Kidney epithelial cell (primary cell): ENCODE data around the gene GAK. TPM values are rescaled to one million over a fixed set of nuclear protein-coding genes. Genes with fewer than 3 reads are reported as not detected.

Experiments
- DNase-seq: peaks from one replicate; pipeline ENCODE4 v3.0.0-alpha.2; 2010; ENCODE audit warnings: low read depth
- H3K27me3 ChIP-seq: 2 replicates; pipeline ENCODE4 v1.6.0; 2011; ENCODE audit warnings: low read length; ENCODE audit not compliant: control insufficient read depth, insufficient read depth
- H3K36me3 ChIP-seq: 2 replicates; pipeline ENCODE4 v1.5.1; 2011; ENCODE audit warnings: low read length; ENCODE audit not compliant: control insufficient read depth, insufficient read depth
- H3K4me3 ChIP-seq: 2 replicates; pipeline ENCODE4 v1.5.1; 2011; ENCODE audit warnings: low read depth, mild to moderate bottlenecking, control low read depth, low read length
- total RNA-seq: library from RNA; depleted of rRNA; stranded (reverse); fragments of >200 nt; gene quantifications from 2 replicates; pipeline ENCODE4 v1.2.3, GENCODE V29; 2015
- TF ChIP-seq, protein P1 (sequence below): IDR thresholded peaks from 2 replicates; pipeline ENCODE4 v1.5.1; 2011; ENCODE audit warnings: mild to moderate bottlenecking, moderate library complexity, low read length, control low read depth, inconsistent platforms; ENCODE audit not compliant: insufficient read depth, poor library complexity, severe bottlenecking

The GAK gene
- total RNA-seq, 1 donor from 2014 or later: 131 TPM

GRCh38 chr4:950136-951020 lies 18.3 kb upstream of the GAK start:
- H3K4me3 ChIP-seq: no peak overlapping the region
- H3K36me3 ChIP-seq: no peaks in the 10 kb centered on the region
- peaks cover 20% of the 10 kb centered on the region for H3K27me3 ChIP-seq
- DNase-seq: no peak
- TF ChIP-seq, protein P1, sequence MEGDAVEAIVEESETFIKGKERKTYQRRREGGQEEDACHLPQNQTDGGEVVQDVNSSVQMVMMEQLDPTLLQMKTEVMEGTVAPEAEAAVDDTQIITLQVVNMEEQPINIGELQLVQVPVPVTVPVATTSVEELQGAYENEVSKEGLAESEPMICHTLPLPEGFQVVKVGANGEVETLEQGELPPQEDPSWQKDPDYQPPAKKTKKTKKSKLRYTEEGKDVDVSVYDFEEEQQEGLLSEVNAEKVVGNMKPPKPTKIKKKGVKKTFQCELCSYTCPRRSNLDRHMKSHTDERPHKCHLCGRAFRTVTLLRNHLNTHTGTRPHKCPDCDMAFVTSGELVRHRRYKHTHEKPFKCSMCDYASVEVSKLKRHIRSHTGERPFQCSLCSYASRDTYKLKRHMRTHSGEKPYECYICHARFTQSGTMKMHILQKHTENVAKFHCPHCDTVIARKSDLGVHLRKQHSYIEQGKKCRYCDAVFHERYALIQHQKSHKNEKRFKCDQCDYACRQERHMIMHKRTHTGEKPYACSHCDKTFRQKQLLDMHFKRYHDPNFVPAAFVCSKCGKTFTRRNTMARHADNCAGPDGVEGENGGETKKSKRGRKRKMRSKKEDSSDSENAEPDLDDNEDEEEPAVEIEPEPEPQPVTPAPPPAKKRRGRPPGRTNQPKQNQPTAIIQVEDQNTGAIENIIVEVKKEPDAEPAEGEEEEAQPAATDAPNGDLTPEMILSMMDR: no peak

- Histone ChIP-seq H3K27me3 (peaks cover 26% of the 10 kb centered on the region), H3K36me3 (no peaks in the 10 kb centered on the region), H3K4me3 (no peak overlapping the region)
- no peak for DNase-seq
- TF ChIP-seq, protein P1: no peak
These were observed 17.5 kb upstream of the GAK start for GRCh38 chr4:949656-950055.

DNA sequence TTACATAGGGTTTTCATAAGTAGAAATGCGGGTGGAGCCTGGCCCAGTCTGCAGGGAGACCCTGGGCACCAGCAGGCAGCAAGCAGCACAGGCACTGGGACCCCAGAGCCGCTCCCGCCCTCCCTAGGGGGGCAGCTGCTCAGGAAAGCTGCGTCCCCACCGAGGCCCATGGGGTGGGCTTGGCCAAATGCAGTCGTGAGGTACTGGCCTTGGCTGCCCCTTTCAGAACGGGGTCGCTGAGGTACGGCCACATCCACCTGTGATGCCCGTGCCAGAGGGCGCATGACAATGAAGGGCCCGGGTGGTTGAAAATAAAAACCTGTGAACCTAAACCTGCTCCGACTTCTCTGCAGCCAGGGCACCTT lies 16.8 kb upstream of the GAK start:
- Histone ChIP-seq H3K27me3 (peaks cover 26% of the 10 kb centered on the region), H3K36me3 (no peaks in the 10 kb centered on the region), H3K4me3 (no peak overlapping the region)
- TF ChIP-seq, protein P1: no peak
- no peak for DNase-seq

- Histone ChIP-seq H3K36me3 (no peaks in the 10 kb centered on the region), H3K27me3 (peaks cover 26% of the 10 kb centered on the region), H3K4me3 (no peak overlapping the region)
- DNase-seq: no peak
- TF ChIP-seq, protein P1: no peak
These were observed 16.2 kb upstream of the GAK start for GRCh38 chr4:948101-948935.

DNA sequence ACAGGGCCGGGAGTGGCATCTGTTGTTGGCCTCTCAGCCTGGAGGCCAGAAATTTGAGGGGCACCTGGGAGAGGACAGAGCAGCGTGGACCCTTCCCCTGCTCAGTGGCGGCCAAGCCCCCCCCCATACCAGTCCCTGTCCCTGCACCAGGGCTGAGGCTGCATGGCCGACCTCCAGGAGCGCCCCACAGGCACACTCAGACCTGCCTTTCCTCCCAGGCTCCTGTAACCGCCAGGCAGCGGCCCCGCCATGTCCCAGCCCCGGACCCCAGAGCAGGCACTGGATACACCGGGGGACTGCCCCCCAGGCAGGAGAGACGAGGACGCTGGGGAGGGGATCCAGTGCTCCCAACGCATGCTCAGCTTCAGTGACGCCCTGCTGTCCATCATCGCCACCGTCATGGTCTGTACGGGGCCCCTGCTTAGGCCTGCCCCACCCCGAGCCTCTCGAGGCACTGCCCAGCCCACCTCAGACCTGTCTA lies 15.4 kb upstream of the GAK start:
- TF ChIP-seq, protein P1: no peak
- no peak for DNase-seq
- H3K27me3 ChIP-seq: peaks cover 26% of the 10 kb centered on the region
- H3K4me3 ChIP-seq: no peak overlapping the region
- no peaks in the 10 kb centered on the region for H3K36me3 ChIP-seq
